Suprapubic skin (tissue), 4 donors: ENCODE results near the gene UQCRQ.

Experiments
- POLR2A ChIP-seq, 2 donors: fragments of 450-650 bp; IDR thresholded peaks; one replicate each; pipeline ENCODE4 v1.6.1; 2017; ENCODE audit warnings: antibody characterized with exemption in 2 of 2, mild to moderate bottlenecking in 2 of 2, moderate library complexity in 2 of 2
- POLR2AphosphoS5 ChIP-seq, 3 donors: sonication (generic); formaldehyde crosslinking; IDR thresholded peaks; one replicate each; pipeline ENCODE4 v1.6.1; 2017; ENCODE audit warnings: antibody characterized with exemption in 3 of 3

DNA sequence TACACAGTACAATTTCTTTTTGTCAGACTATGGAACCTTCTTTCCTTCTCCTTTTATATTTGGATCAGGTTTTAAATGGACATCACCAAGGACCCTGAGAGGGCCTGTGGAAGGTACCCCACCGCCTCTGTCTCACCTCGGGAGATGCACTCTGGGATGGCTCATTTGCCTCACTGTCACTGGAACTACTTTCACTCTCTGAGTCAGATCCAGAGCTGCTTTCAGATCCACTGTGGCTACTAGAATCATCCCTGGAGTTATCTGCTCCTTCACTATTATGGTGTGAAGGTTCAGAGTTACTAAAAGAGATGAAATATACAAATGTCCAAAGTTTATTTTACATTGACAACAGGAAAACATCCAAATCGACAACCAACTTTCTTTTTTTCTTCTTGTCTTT, 31.7 kb downstream of the UQCRQ start:
- TF ChIP-seq POLR2AphosphoS5 (IDR thresholded peaks at IDR 0.05) (no peak), POLR2A (IDR thresholded peaks at IDR 0.05) (no peak)
